Colon (tissue), 2 donors: ENCODE results near the gene ABCA9.
"Not testable (repeated sequence)": the region's sequence is repeated elsewhere in the genome, so short reads cannot be mapped to it uniquely, and the experiment has no call there.

Source experiments
- FAIRE-seq: peaks from 2 replicates; lab custom pipeline; 2012; peaks lifted over from hg19 to GRCh38; lab: Jason Lieb, UNC
- donor health status: control.
- donor health status: control.

ABCA9 gene, protein sequence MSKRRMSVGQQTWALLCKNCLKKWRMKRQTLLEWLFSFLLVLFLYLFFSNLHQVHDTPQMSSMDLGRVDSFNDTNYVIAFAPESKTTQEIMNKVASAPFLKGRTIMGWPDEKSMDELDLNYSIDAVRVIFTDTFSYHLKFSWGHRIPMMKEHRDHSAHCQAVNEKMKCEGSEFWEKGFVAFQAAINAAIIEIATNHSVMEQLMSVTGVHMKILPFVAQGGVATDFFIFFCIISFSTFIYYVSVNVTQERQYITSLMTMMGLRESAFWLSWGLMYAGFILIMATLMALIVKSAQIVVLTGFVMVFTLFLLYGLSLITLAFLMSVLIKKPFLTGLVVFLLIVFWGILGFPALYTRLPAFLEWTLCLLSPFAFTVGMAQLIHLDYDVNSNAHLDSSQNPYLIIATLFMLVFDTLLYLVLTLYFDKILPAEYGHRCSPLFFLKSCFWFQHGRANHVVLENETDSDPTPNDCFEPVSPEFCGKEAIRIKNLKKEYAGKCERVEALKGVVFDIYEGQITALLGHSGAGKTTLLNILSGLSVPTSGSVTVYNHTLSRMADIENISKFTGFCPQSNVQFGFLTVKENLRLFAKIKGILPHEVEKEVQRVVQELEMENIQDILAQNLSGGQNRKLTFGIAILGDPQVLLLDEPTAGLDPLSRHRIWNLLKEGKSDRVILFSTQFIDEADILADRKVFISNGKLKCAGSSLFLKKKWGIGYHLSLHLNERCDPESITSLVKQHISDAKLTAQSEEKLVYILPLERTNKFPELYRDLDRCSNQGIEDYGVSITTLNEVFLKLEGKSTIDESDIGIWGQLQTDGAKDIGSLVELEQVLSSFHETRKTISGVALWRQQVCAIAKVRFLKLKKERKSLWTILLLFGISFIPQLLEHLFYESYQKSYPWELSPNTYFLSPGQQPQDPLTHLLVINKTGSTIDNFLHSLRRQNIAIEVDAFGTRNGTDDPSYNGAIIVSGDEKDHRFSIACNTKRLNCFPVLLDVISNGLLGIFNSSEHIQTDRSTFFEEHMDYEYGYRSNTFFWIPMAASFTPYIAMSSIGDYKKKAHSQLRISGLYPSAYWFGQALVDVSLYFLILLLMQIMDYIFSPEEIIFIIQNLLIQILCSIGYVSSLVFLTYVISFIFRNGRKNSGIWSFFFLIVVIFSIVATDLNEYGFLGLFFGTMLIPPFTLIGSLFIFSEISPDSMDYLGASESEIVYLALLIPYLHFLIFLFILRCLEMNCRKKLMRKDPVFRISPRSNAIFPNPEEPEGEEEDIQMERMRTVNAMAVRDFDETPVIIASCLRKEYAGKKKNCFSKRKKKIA (N-terminal part only)

GRCh38 chr17:69060822-69061221 is at the start of gene ABCA9:
Gene ABCA9 (minus strand): TSS chr17:69060927. CDS start chr17:69051126, 9,801 bp downstream.
- no peak for FAIRE-seq

DNA sequence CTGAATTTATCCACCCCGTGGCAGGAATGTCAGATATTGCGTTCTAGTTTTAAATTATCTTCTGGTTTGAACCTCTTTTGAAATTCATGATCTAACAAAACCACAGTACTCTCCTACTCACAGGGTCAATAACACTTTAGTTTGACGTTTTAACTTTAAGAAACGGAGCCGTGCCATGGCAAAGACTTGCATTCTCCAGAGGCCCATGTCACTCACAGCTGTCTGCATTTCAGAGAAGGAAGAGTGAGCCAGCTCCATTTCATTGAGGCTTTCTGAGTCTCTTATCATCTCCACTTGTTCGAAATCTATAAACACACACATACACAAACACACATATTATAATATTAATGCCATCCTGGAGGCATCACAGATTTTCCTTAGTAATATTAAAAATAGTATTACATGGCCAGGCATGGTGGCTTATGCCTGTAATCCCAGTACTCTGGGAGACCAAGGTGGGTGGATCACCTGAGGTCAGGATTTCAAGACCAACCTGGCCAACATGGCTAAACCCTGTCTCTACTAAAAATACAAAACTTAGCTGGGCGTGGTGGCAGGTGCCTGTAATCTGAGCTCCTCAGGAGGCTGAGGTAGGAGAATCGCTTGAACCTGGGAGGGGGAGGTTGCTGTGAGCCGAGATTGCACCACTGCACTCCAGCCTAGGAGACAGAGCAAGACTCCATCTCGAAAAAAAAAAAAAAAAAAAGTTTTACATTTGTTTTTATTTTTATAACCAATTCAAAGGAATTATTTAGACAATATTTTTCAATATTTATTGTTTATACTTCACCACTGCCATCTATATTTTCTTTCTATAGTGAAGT is 45.4 kb upstream of the ABCA9 start:
- no peak for FAIRE-seq

DNA sequence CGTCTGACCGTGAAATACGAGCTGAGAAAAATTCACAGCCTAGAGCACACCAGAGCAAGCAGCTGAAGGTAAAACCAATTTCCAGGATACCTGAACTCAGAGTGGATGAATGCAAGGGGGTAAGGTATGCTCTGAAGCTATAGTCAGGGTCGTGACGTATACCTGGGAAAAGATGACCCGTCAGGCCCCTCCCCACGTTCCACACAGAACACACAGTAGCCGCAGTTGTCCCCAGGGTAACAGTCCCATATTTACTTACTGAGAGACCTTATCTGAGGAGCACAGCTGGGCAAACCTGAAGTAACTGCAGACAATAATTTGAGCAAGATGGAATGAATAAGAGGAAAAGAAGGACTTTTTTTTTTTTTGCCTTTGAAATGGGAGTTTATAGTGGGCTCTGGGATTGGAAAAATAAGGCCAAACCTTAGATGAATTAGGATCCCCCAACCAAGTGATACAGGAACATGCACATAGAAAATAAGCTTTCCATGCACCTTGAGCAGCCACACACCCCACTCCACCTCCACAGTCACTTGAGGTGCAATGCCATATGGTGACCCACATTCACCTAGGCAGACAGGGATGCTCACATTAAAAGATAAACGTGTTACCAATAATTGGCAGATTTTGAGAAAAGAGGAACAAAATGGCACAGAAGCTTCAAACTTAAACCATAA is 43.0 kb upstream of the ABCA9 start:
- FAIRE-seq, result no peak

DNA sequence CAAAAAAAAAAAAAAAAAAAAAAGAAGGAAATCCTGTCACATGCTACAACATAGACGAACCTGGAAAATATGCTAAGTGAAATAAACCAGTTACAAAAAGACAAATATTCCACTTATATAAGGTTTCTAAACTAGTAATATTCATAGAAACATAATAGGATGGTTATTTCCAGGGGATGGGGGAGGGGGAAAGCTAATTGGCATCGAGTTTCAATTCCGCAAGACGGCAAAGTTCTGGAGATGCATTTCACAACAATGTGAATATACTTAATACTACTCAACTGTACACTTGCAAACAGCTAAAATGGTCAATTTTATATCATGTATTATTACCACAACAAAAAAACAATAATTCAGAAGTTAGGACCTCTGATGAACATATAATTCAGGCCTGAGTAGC is 37.9 kb upstream of the ABCA9 start:
- FAIRE-seq, result no peak

DNA sequence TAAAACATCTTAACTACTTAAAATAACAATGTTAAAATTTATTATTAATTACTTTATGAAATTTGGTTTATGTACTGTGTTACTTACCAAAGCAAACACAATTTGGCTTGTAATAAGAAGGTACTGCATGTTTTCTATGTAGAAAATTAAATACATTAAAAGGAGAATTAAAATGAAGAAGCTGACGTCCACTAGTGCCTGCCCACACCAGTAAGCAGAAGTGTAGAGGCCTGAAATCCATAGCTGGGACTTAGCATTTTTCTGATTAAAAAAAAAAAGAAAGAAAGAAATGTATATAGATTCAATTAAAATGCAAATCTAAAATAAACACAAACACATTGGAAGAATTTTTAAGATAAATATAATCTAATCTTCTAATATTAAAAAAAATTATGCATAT is 35.8 kb upstream of the ABCA9 start:
- FAIRE-seq, result no peak

DNA sequence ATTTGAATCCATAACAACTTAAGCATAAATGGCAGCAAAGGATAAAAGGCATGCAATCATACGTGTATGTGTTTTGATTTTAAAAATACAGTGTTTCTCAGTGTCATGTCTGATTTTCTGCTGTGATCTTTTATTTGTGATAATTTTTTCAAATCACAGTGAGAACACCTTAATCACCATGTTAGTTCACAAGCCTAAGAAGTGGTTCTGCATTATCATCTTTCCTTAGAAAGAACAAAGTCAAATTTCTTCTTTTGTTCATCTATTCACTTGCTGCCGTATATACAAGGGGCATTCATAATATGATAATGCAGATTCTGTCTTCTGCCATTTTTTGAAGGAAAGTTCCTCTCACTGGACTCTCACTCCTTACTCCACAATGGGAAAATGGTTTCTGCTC is 33.3 kb upstream of the ABCA9 start:
- FAIRE-seq, result no peak

DNA sequence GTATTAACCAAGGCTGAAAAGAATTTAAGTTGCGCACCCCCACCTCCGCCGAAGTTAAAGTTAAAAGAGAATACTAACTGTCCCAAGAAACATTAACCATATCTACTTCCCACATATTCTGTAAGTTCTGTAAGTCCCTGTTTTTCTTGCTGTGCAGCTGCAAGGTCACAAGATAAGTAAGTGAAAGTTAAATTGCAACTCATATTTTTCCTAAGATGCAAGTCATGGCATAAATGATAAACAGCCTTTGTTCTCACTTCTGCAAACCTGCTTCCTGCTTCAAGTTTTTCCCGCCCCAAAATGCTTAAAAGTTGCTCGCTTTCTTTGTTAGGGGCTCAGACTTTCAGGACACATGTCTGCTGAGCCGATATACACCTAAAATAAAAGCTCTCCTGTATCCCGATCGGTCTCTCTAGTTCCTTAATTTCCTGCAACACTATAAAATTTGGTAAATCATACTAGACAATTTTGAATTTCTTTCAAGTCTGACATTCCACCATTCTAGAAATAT is 32.6 kb upstream of the ABCA9 start:
- FAIRE-seq, result no peak

GRCh38 chr17:69090365-69090764 is 29.6 kb upstream of the ABCA9 start:
- FAIRE-seq, result no peak

GRCh38 chr17:69088643-69089200 is 28.0 kb upstream of the ABCA9 start:
- FAIRE-seq, result no peak

GRCh38 chr17:69086641-69087040 is 25.9 kb upstream of the ABCA9 start:
- no peak for FAIRE-seq

- no peak for FAIRE-seq
Measured at GRCh38 chr17:69084911-69085310, 24.2 kb upstream of the ABCA9 start.

GRCh38 chr17:69082696-69083095 is 22.0 kb upstream of the ABCA9 start:
- no peak for FAIRE-seq

GRCh38 chr17:69078864-69079263 is 18.1 kb upstream of the ABCA9 start:
- no peak for FAIRE-seq

DNA sequence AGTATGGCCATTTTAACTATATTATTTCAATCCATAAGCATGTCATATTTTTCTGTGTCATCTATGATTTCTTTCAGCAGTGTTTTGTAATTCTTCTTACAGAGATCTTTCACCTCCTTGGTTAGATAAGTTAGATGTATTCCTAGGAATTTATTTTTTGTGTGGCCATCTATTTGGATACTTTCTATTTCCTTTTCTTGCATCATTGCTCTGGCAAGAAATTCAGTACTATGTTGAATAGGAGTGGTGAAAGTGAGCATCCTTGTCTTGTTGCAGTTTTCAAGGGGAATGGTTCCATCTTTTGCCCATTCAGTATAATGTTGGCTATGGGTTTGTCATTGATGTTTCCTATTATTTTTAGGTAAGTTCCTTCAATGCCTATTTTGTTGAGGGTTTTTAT is 15.1 kb upstream of the ABCA9 start:
- no peak for FAIRE-seq

GRCh38 chr17:69073392-69073791 is 12.7 kb upstream of the ABCA9 start:
- not testable (repeated sequence) for FAIRE-seq

- not testable (repeated sequence) for FAIRE-seq
Measured at GRCh38 chr17:69072803-69073256, 12.1 kb upstream of the ABCA9 start.

DNA sequence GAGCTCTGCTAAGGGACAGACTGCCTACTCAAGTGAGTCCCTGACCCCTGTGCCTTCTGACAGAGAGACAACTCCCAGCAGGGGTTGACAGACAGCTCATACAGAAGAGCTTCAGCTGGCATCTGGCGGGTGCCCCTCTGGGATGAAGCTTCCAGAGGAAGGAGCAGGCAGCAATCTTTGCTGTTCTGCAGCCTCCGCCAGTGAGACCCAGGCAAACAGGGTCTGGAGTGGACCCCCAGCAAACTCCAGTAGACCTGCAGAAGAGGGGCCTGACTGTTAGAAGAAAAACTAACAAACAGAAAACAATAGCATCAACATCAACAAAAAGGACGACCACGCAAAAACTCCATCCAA is 10.5 kb upstream of the ABCA9 start:
- not testable (repeated sequence) for FAIRE-seq

GRCh38 chr17:69070378-69071232 is 9.9 kb upstream of the ABCA9 start:
- not testable (repeated sequence) for FAIRE-seq

- no peak for FAIRE-seq
Measured at GRCh38 chr17:69069226-69069750, 8.6 kb upstream of the ABCA9 start.
